Forelimb muscle (tissue), 1 donor: ENCODE results near the gene ZNF467. TPM values are rescaled to one million over a fixed set of nuclear protein-coding genes. Genes with fewer than 3 reads are reported as not detected.

Experiments used
- DNase-seq: peaks from one replicate; pipeline ENCODE4 v3.0.0-alpha.2; 2013; ENCODE audit warnings: low read depth
- polyA plus RNA-seq: library from polyadenylated mRNA; unstranded; fragments of 120-200 nt; gene quantifications from one replicate; pipeline ENCODE4 v1.2.1, GENCODE V29; 2013; ENCODE audit not compliant: insufficient read length

ZNF467 gene
- 7.4 TPM for polyA plus RNA-seq

- no peak for DNase-seq
These were observed at the start of gene ZNF467 for GRCh38 chr7:149773446-149774236. Gene ZNF467 (minus strand): TSS chr7:149773588. CDS start chr7:149771032, 2,556 bp downstream.

- DNase-seq: no peak
These were observed 49.1 kb upstream of the ZNF467 start for GRCh38 chr7:149822353-149822943.

- DNase-seq: no peak
These were observed 48.1 kb upstream of the ZNF467 start for GRCh38 chr7:149821191-149822148.

- DNase-seq: no peak
These were observed 47.3 kb upstream of the ZNF467 start for GRCh38 chr7:149820622-149821190.

GRCh38 chr7:149819961-149820340 is 46.6 kb upstream of the ZNF467 start:
- DNase-seq: no peak

GRCh38 chr7:149819141-149819960 is 46.0 kb upstream of the ZNF467 start:
- DNase-seq: no peak

- DNase-seq: no peak
These were observed 45.1 kb upstream of the ZNF467 start for GRCh38 chr7:149818536-149818840.

- no peak for DNase-seq
These were observed 44.6 kb upstream of the ZNF467 start for GRCh38 chr7:149817836-149818535.

GRCh38 chr7:149817301-149817771 is 43.9 kb upstream of the ZNF467 start:
- DNase-seq: no peak

- no peak for DNase-seq
These were observed 43.4 kb upstream of the ZNF467 start for GRCh38 chr7:149816794-149817193.

GRCh38 chr7:149816267-149816751 is 42.9 kb upstream of the ZNF467 start:
- DNase-seq: no peak

- no peak for DNase-seq
These were observed 42.4 kb upstream of the ZNF467 start for GRCh38 chr7:149815661-149816266.

- no peak for DNase-seq
These were observed 41.7 kb upstream of the ZNF467 start for GRCh38 chr7:149815121-149815520.

GRCh38 chr7:149814494-149814893 is 41.1 kb upstream of the ZNF467 start:
- DNase-seq: no peak

- DNase-seq: no peak
These were observed 40.1 kb upstream of the ZNF467 start for GRCh38 chr7:149813254-149814035.

- no peak for DNase-seq
These were observed 38.6 kb upstream of the ZNF467 start for GRCh38 chr7:149811831-149812490.

- no peak for DNase-seq
These were observed 37.8 kb upstream of the ZNF467 start for GRCh38 chr7:149811221-149811620.

GRCh38 chr7:149809215-149809614 is 35.8 kb upstream of the ZNF467 start:
- no peak for DNase-seq
